GM13976 (cell line): ENCODE data around the gene BUD13.

Source experiments
- DNase-seq: peaks from one replicate; pipeline ENCODE4 v3.0.0; 2012; ENCODE audit warnings: low spot score
- in situ Hi-C: fragments of 300-500 bp; cut with MboI; formaldehyde crosslinking; loops from one replicate; pipeline ENCODE4 v1.12.0; 2022; ENCODE audit warnings: low sequenced_read_pairs, mixed read lengths, inconsistent platforms; ENCODE audit not compliant: unreplicated experiment
- TF ChIP-seq, protein P1 (sequence below): IDR thresholded peaks from 2 replicates; pipeline ENCODE4 v1.5.1; 2012; ENCODE audit warnings: borderline replicate concordance, mild to moderate bottlenecking; ENCODE audit not compliant: insufficient read depth; ENCODE audit errors: extremely low read depth, missing control alignments, control extremely low read depth

The BUD13 gene

DNA sequence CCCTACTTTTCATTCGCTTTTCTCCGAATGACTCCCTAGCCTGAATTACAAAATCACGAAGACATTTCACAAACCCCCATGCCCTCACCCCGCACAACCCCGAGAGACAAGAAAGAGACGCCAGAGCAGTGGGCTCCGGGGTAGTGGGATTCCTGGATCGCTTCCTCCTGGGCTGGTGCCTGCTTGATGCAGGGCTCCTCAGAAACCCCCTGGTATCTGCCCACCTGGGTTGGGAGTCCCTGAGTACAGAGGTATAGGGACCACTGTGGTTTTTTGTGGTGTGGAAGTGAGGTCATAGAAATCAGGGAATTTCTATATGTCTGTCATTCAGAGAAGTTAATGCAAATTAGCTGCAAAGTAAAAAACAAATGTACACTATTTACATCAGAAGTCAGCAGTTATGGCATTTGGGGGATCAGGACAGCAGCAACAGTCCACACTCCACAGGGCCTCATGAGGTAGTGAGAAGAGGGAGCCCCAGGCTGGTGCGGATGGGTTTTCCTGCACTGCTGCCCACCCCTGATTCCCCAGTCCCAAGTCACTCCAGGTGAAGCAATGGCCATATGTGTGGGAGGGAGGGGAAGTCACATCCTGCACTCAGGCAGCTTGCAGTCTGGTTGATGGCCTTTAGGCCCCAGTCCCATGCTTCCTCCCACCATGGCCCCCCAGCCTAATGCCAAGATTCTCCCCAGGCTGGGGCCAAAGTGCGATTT, 39.6 kb downstream of the BUD13 start:
- no peak for DNase-seq
- TF ChIP-seq, protein P1, sequence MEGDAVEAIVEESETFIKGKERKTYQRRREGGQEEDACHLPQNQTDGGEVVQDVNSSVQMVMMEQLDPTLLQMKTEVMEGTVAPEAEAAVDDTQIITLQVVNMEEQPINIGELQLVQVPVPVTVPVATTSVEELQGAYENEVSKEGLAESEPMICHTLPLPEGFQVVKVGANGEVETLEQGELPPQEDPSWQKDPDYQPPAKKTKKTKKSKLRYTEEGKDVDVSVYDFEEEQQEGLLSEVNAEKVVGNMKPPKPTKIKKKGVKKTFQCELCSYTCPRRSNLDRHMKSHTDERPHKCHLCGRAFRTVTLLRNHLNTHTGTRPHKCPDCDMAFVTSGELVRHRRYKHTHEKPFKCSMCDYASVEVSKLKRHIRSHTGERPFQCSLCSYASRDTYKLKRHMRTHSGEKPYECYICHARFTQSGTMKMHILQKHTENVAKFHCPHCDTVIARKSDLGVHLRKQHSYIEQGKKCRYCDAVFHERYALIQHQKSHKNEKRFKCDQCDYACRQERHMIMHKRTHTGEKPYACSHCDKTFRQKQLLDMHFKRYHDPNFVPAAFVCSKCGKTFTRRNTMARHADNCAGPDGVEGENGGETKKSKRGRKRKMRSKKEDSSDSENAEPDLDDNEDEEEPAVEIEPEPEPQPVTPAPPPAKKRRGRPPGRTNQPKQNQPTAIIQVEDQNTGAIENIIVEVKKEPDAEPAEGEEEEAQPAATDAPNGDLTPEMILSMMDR = no peak
- in situ Hi-C loops = no loop called here

DNA sequence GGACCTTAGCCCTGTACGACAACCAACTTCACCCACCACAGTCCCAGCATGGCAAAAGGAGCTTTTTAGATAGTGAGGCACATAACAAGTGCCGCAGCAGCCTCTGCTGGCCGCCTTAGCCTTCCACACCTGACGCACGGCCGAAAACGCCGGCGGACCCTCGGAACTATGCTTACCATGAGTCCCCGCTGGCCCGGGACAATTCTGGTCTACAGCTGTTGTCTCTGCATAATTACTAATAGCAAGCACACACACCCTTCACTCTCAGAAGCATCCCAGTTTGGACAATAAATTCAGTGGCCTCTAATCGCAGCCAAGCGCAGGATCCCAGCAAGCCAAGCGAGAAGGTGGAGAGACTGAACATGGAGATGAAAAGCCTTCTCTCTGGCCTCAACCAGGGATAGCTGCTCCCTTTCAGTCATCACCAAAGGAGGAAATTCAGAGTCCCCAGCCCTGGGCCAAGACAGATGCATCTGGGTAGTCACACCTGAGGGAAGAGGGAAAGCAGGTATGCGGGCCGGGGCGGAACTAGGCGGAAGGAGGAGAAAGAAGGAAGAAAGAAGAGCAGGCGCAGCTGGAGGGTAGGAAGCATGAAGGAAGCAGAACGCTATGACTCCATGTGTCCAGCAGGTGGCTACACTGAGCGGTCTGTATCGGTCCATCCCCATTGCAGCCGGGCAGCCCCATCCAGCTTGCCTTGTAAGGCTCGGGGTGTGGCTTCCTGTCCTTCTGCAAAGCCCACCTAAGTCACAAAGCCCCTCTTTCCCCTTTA, 40.3 kb downstream of the BUD13 start:
- in situ Hi-C loops = no loop called here
- TF ChIP-seq, protein P1 = peak; percentile 80
- DNase-seq = peak; percentile 90

DNA sequence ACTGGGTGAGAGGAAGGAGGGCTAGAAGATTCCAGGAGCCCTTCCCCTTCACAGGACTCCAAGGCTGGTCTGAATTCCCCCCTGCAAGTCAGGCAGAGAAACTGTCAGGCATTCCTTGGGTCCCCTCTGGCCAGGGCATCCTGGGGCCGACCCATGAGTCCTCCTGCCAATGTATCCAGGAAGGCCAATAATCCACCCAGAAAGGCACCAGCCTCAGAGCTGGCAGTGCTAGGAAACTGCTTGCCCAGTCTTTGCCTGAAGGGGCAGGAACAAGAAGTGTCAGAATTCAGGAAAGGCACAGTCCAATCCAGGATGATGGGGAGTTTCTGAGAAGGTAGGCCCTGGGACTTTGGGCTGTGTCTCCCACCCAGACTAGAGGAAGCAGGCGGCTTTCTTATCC, 41.0 kb downstream of the BUD13 start:
- DNase-seq = no peak
- TF ChIP-seq, protein P1 = no peak
- in situ Hi-C loops = no loop called here

DNA sequence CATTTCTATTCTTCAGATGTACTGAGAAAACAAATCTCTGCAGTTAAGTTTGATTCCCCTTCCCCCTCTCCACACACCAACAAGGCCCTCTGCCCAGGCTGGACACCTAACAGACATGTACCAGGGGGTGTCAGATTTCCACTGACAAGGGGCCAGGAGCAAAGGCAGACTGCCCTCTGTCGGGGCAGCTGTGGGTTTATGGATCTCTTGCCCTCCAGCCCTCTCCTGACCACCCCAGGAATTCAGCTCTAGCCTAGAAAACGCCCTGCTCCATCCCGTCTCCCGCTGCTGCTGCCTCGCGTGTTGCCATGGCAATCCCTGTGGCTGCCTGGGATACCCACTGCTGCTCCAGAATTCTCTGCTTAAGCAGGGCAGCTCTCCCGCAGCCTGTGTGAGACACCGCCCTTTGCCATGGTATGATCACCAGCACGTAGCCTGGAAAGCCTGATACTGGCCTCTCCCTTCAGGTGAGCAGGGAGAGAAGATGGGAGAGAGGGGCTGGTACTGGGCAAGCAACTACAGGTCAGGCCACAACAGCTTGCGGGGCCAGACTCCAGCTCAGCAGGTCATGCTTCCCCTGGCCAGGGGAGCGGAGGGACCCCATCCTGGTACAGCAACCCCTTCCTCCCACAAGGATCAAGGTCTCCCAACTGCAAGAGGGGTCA, 41.6 kb downstream of the BUD13 start:
- in situ Hi-C loops = no loop called here
- DNase-seq = no peak

DNA sequence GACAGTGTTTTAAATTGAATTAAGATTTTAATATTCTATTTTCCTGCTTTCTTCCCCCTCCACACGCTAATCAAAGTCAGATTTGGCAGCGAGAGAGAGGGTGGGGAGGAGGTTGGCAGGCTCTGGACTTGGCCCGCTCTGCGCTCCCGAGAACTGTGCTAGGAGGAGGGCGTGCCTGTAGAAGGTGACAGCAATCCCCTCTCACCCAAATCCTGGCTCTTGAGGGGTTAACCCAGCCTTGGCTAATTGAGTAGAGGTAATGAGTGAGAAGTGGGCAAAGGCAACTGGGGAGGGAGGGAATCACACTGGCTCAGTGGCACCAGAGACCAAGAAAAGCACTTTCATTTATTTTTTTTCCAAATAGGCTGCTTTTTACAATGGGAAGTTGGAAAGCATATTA, 42.2 kb downstream of the BUD13 start:
- in situ Hi-C loops = no loop called here
- TF ChIP-seq, protein P1 = no peak
- no peak for DNase-seq

More for the DNA sequence above, 41.6 kb downstream of the BUD13 start:
- TF ChIP-seq, protein P1 = no peak

DNA sequence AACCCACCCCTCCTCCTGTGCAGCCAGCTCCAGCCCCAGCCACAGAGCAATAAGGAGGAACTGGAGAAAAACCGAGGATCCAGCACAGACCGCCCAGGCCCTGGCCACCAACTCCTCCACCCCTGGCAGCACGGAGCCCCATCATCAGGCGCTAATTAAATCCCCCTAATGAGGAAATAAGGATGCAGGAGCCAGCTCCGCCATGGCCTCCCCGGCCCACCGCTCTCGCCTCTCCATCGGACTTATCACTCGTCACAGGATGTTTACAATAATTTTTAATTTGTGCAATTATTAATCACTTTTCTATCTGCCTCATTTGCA, 42.6 kb downstream of the BUD13 start:
- TF ChIP-seq, protein P1 = no peak
- no peak for DNase-seq
- in situ Hi-C loops = no loop called here
